NOMO-1 treated with dmso at 0.1 percent for 144 hours (cell line): ENCODE measurements around the gene SMYD1.

Experiments used
- DNase-seq: peaks from one replicate; lab custom pipeline; 2025; ENCODE audit not compliant: unreplicated experiment; lab: John Stamatoyannopoulos, UW

SMYD1 gene

GRCh38 chr2:88055371-88056128 lies 12.1 kb upstream of the SMYD1 start, which contains the start of gene KRCC1:
KRCC1 (minus strand) TSS chr2:88055783; CDS start chr2:88028563, 27,220 bp downstream.
- peak; percentile 78 for DNase-seq

DNA sequence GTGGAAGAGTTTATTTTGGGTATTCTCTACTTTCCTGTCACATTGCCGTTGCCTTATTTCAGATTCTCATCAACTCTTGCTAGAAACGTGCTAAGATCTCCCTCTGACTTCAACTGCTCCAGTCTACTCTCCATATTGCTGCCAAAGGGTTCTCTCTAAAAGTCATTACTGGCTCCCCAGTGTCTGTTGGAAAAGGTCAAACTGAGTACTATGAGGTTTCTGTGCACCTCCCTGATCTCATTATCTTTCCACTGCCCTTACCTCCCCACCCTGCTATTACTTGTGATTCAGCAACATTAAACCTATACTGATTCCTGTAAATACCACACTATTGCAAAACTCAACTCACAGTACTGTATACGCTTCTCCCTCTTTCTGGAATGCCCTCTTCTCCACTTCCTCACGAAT lies 10.2 kb upstream of the SMYD1 start:
- no peak for DNase-seq

DNA sequence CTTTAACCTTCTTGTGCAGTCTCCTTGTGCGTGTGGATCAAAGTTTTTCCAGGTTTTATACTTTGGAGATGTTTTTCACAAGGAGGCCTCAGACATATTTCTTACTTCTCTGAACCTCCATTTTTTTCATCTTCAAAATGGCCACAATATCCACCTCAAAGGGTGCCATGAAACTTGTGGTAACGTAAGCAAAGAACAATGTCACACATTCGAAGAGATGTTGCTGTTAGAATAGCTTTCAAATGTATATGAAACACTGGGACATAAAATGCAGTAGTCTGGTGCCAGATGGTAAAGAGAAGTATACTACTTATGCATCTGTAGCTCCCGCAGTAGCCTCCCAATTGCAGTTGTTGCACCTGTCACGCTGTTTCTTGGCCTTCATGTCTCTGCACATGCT lies 9.4 kb upstream of the SMYD1 start:
- DNase-seq, result no peak

GRCh38 chr2:88059979-88060906 lies 7.4 kb upstream of the SMYD1 start:
- DNase-seq, result no peak

GRCh38 chr2:88060907-88061275 lies 6.7 kb upstream of the SMYD1 start:
- no peak for DNase-seq

GRCh38 chr2:88061295-88061694 lies 6.3 kb upstream of the SMYD1 start:
- no peak for DNase-seq

- DNase-seq, result no peak
Measured at GRCh38 chr2:88066543-88066942, 1.1 kb upstream of the SMYD1 start.

- no peak for DNase-seq
Measured at GRCh38 chr2:88067189-88067588, 436 bp upstream of the SMYD1 start.

- no peak for DNase-seq
Measured at GRCh38 chr2:88068044-88068443, 419 bp downstream of the SMYD1 start.

GRCh38 chr2:88069117-88069516 lies 1.5 kb downstream of the SMYD1 start:
- no peak for DNase-seq

GRCh38 chr2:88070055-88070454 lies 2.4 kb downstream of the SMYD1 start:
- DNase-seq, result no peak

DNA sequence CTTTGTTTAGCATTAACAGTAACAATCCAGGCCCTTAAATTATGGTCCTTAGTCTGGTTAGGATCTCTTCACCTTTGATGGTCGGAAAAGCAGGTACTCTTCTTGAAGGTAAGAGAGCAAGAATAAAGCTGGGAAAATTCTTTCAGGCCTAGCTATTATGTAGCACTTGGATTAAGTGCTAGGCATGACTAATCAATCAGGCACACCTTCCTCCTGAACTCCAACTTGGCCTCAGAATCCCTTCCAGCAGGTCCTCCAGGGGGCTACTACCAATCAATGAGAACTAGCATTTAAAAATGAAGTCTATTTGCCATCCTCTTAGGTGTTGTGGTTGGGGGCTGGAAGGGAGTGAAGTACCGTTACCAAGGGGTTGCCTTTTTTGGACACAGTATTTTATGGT lies 3.7 kb downstream of the SMYD1 start:
- no peak for DNase-seq

DNA sequence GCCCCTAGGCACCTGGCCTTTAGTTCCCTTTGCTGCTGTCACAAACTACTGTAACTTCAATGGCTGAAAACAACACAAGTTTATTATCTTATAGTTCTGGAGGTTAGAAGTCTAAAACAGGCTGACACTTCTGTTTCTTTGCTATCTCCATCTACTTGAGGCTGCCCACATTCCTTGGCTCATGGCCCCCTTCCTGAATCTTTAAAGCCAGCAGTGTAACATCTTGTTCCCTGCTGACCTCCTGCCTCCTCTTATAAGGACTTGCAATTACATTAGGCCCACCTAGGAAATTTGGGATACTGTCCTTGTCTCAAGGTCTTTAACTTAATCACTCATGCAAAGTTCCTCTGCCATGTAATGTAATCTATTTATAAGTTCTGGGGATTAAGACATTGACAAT lies 6.5 kb downstream of the SMYD1 start:
- DNase-seq, result no peak

DNA sequence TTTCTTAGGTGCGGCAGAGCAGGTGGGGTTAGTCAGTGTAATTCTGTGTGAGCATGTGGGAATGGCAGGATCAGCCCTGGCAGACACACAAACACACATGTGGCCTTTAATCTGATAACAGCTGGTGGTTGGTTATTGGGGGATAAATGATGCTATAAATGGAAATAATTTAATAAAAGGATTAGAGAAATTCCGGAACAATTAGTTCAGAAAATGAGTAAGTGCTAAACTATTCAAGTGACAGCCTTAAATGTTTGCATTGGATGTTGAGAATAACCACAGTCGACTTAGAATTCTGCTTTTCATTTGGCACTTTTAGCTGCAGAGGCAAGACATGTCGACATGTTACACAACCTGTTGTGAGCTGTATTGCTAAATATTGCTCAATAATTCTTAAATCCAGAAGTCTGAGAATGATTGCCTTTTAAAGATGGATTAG lies 7.2 kb downstream of the SMYD1 start:
- DNase-seq, result peak; percentile 22

GRCh38 chr2:88077080-88077479 lies 9.5 kb downstream of the SMYD1 start:
- no peak for DNase-seq

DNA sequence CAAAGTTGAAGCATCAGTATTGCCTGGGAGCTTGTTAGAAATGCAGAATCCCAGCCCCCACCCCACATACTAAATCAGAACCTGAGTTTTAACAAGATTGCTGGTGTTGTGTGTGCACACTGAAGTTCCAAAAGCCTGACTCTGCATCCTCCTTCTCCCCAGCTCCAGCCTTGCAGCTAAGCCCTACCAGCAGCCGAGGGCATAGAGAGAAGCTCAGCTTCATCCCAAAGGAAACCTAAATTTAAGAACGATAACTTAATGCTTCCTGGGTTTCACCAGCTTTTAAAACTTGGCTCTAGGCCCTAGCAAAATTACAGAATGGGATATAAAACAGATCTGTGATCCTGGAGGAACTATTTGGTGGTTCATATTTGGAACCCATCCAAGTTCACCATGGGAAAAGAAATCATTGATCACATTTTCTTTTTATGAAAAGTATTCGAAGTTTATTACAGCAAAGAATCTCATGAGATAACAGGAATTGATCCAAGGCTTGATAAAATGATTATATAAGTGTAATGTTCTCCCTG lies 11.1 kb downstream of the SMYD1 start:
- DNase-seq, result no peak

- no peak for DNase-seq
Measured at GRCh38 chr2:88080545-88080944, 12.9 kb downstream of the SMYD1 start.

DNA sequence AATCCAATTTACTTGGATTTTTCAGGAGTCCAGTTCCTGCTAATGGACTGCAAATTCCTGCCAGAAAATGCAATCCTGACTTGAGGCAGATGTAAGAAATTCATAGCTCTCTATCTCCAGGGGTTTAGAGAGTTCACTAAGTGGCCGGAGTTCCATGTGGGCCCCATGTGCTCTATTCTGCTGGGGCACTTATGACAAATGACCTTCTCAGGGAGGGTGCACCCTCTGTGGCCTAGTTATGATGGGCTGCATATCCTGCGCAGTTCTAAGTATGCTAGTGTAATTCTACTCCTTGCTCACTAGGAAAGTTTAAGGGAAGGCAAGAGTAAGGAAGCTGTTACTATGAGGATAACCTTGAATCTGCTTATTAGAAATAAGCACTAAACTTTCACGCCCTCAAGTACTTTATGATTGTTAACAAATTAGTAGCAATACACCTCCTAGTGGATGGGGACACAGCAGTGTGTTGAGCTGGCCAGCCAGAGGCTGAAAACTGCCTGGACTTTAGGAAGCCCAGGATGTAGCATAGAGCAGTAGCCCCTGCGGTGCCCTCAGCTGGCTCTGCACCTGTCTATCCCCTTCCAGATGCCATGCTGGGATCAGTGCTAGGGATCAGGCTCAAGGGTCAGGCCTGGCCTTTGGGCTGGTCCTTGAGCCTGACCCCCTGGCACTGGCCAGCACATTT lies 14.4 kb downstream of the SMYD1 start:
- DNase-seq, result no peak

GRCh38 chr2:88082781-88083180 lies 15.2 kb downstream of the SMYD1 start:
- DNase-seq, result no peak

- no peak for DNase-seq
Measured at GRCh38 chr2:88085099-88085498, 17.5 kb downstream of the SMYD1 start.

DNA sequence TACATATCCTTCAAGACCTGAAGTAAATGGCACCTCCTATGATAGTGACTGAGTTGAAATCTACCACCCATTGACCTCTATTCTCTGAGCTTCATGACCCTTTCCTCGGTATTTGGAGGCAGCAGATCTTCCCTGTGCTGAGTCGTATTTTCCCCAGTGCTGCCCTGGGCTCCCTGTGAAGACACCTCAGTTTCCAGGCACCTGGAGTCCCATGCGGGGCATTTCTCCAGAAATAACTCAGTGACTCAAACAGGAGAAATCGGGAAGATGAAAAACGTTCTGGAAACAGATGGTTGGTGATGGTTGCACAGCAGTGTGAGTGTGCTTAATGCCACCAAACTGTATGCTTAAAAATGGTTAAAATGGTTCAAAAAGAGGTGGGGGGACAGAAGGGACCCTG lies 18.0 kb downstream of the SMYD1 start:
- DNase-seq, result no peak
